K562 (cell line): Measurements from ENCODE around the gene TLN1.

Experiments
- CAMTA2 ChIP-seq: fragments of 250-450 bp; sonication (Bioruptor Pico); conservative IDR thresholded peaks from 2 replicates; pipeline ENCODE4 v1.5.1; 2022
- CEBPG ChIP-seq, 3 experiments: fragments of 200-800 bp in 1 of 3; sonication (Bioruptor generic) in 1 of 3; sonication (generic) in 1 of 3; formaldehyde crosslinking in 1 of 3; IDR thresholded peaks in 2 of 3; conservative IDR thresholded peaks in 1 of 3; 2 replicates each; pipeline versions ENCODE4 v1.6.1 to v1.8.0; 2016 to 2022; ENCODE audit warnings: missing compliant biosample characterization in 2 of 3, missing genetic modification characterization in 2 of 3, mild to moderate bottlenecking in 1 of 3, missing genetic modification reagents in 1 of 3
- COPS2 ChIP-seq: fragments of 450-650 bp; conservative IDR thresholded peaks from 2 replicates; pipeline ENCODE4 v1.6.1; 2016; ENCODE audit warnings: mild to moderate bottlenecking, moderate library complexity
- ETV6 ChIP-seq, 3 experiments: fragments of 150-350 bp in 1 of 3; sonication (generic) in 1 of 3; formaldehyde crosslinking in 1 of 3; IDR thresholded peaks; 2 replicates each; pipeline versions ENCODE4 v1.6.1 to v1.8.0; 2014 to 2022; ENCODE audit warnings: borderline replicate concordance in 2 of 3, low read depth in 2 of 3, antibody characterized with exemption in 1 of 3, low read length in 1 of 3, mild to moderate bottlenecking in 1 of 3, missing genetic modification reagents in 1 of 3
- FOXA1 ChIP-seq: fragments of 450-650 bp; IDR thresholded peaks from 2 replicates; pipeline ENCODE4 v1.6.1; 2016; ENCODE audit warnings: mild to moderate bottlenecking, borderline replicate concordance
- KLF16 ChIP-seq: IDR thresholded peaks from 2 replicates; pipeline ENCODE4 v1.6.1; 2016; ENCODE audit warnings: antibody characterized with exemption
- NR1H2 ChIP-seq: sonication (generic); formaldehyde crosslinking; IDR thresholded peaks from 2 replicates; pipeline ENCODE4 v1.4.0; 2020; ENCODE audit warnings: mild to moderate bottlenecking, missing genetic modification reagents
- POLR2AphosphoS5 ChIP-seq: IDR thresholded peaks from 2 replicates; pipeline ENCODE4 v1.6.1; 2011; ENCODE audit warnings: mild to moderate bottlenecking, low read depth, low read length, moderate library complexity; ENCODE audit not compliant: control insufficient read depth, insufficient read depth
- TSHZ1 ChIP-seq: fragments of 250-450 bp; sonication (Bioruptor Pico); IDR thresholded peaks from 2 replicates; pipeline ENCODE4 v1.4.0; 2020; ENCODE audit warnings: mild to moderate bottlenecking, moderate library complexity
- ZSCAN29 ChIP-seq: fragments of 450-650 bp; IDR thresholded peaks from 2 replicates; pipeline ENCODE4 v1.6.1; 2017
- TF ChIP-seq, protein P1 (sequence below), 3 experiments: IDR thresholded peaks in 2 of 3; conservative IDR thresholded peaks in 1 of 3; 2 replicates each; pipeline ENCODE4 v1.5.1; 2011 to 2012; ENCODE audit warnings: low read length in 3 of 3, mild to moderate bottlenecking in 3 of 3, control low read depth in 2 of 3, improper control_type of control experiment in 1 of 3, inconsistent platforms in 1 of 3, low read depth in 1 of 3, mixed read lengths in 1 of 3, moderate library complexity in 1 of 3; ENCODE audit not compliant: insufficient read depth in 2 of 3
- TF ChIP-seq, protein P2 (sequence below): sonication (generic); formaldehyde crosslinking; IDR thresholded peaks from 2 replicates; pipeline ENCODE4 v1.9.0; 2022; ENCODE audit warnings: mild to moderate bottlenecking, missing genetic modification reagents
- TF ChIP-seq, protein P3 (sequence below): sonication (generic); formaldehyde crosslinking; IDR thresholded peaks from 2 replicates; pipeline ENCODE4 v1.8.0; 2022; ENCODE audit warnings: missing genetic modification reagents, mild to moderate bottlenecking, moderate library complexity, borderline replicate concordance

- TF ChIP-seq, protein P1, sequence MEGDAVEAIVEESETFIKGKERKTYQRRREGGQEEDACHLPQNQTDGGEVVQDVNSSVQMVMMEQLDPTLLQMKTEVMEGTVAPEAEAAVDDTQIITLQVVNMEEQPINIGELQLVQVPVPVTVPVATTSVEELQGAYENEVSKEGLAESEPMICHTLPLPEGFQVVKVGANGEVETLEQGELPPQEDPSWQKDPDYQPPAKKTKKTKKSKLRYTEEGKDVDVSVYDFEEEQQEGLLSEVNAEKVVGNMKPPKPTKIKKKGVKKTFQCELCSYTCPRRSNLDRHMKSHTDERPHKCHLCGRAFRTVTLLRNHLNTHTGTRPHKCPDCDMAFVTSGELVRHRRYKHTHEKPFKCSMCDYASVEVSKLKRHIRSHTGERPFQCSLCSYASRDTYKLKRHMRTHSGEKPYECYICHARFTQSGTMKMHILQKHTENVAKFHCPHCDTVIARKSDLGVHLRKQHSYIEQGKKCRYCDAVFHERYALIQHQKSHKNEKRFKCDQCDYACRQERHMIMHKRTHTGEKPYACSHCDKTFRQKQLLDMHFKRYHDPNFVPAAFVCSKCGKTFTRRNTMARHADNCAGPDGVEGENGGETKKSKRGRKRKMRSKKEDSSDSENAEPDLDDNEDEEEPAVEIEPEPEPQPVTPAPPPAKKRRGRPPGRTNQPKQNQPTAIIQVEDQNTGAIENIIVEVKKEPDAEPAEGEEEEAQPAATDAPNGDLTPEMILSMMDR (IDR thresholded peaks at IDR 0.05 in 2 of 3, conservative IDR thresholded peaks at IDR 0.05 in 1 of 3; ENCODE audit: insufficient read depth in 2 of 3, low read depth in 1 of 3, low read length in 3 of 3), result no peak
- TF ChIP-seq, protein P2, sequence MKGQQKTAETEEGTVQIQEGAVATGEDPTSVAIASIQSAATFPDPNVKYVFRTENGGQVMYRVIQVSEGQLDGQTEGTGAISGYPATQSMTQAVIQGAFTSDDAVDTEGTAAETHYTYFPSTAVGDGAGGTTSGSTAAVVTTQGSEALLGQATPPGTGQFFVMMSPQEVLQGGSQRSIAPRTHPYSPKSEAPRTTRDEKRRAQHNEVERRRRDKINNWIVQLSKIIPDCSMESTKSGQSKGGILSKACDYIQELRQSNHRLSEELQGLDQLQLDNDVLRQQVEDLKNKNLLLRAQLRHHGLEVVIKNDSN (CRISPR knock-in tag), result no peak
- no peak for TF ChIP-seq ZSCAN29
- no peak for TF ChIP-seq CEBPG (CRISPR knock-in tag; IDR thresholded peaks at IDR 0.05)
- TF ChIP-seq CEBPG (tag; conservative IDR thresholded peaks at IDR 0.05 in 1 of 2, IDR thresholded peaks at IDR 0.05 in 1 of 2), result no peak
- TF ChIP-seq COPS2, result no peak
- TF ChIP-seq POLR2AphosphoS5, result no peak
- no peak for TF ChIP-seq KLF16
- no peak for TF ChIP-seq FOXA1
- TF ChIP-seq ETV6 (IDR thresholded peaks at IDR 0.05; ENCODE audit: borderline replicate concordance in 1 of 2, low read depth in 2 of 2, low read length in 1 of 2), result no peak
- no peak for TF ChIP-seq ETV6 (CRISPR knock-in tag; IDR thresholded peaks at IDR 0.05; ENCODE audit: borderline replicate concordance)
- no peak for TF ChIP-seq CAMTA2 (CRISPR knock-in tag)
- no peak for TF ChIP-seq TSHZ1 (CRISPR knock-in tag)
- TF ChIP-seq, protein P3, sequence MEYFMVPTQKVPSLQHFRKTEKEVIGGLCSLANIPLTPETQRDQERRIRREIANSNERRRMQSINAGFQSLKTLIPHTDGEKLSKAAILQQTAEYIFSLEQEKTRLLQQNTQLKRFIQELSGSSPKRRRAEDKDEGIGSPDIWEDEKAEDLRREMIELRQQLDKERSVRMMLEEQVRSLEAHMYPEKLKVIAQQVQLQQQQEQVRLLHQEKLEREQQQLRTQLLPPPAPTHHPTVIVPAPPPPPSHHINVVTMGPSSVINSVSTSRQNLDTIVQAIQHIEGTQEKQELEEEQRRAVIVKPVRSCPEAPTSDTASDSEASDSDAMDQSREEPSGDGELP (CRISPR knock-in tag), result no peak
- TF ChIP-seq NR1H2 (CRISPR knock-in tag), result no peak
These were observed 21.0 kb downstream of the TLN1 start for GRCh38 chr9:35710818-35711500.
